Cardiac fibroblast (primary cell): Measurements from ENCODE around the gene IGBP1.

Experiments used
- DNase-seq, 2 donors: peaks; one replicate each; pipeline versions ENCODE4 v3.0.0 to v3.0.0-alpha.2; 2010; ENCODE audit warnings: low read depth in 2 of 2
- H3K4me3 ChIP-seq, 2 donors: replicated peaks in 1 of 2; 1 replicate in 1 of 2; 2 replicates in 1 of 2; pipeline ENCODE4 v1.5.1; 2011; ENCODE audit warnings: low read depth in 2 of 2, low read length in 2 of 2, mild to moderate bottlenecking in 2 of 2, moderate library complexity in 1 of 2
- TF ChIP-seq, protein P1 (sequence below): IDR thresholded peaks from one replicate; pipeline ENCODE4 v1.5.1; 2011; ENCODE audit warnings: low read depth, mild to moderate bottlenecking, low read length, inconsistent platforms

The IGBP1 gene

GRCh38 chrX:70132224-70132623 lies 1.0 kb upstream of the IGBP1 start:
- no peak for DNase-seq
- TF ChIP-seq, protein P1, sequence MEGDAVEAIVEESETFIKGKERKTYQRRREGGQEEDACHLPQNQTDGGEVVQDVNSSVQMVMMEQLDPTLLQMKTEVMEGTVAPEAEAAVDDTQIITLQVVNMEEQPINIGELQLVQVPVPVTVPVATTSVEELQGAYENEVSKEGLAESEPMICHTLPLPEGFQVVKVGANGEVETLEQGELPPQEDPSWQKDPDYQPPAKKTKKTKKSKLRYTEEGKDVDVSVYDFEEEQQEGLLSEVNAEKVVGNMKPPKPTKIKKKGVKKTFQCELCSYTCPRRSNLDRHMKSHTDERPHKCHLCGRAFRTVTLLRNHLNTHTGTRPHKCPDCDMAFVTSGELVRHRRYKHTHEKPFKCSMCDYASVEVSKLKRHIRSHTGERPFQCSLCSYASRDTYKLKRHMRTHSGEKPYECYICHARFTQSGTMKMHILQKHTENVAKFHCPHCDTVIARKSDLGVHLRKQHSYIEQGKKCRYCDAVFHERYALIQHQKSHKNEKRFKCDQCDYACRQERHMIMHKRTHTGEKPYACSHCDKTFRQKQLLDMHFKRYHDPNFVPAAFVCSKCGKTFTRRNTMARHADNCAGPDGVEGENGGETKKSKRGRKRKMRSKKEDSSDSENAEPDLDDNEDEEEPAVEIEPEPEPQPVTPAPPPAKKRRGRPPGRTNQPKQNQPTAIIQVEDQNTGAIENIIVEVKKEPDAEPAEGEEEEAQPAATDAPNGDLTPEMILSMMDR = no peak
- H3K4me3 ChIP-seq = no peak overlapping the region

- peak overlapping the region; percentile 75 to 76 for H3K4me3 ChIP-seq
- DNase-seq = no peak
- TF ChIP-seq, protein P1 = no peak
These were observed 357 bp upstream of the IGBP1 start for GRCh38 chrX:70132877-70133302.

DNA sequence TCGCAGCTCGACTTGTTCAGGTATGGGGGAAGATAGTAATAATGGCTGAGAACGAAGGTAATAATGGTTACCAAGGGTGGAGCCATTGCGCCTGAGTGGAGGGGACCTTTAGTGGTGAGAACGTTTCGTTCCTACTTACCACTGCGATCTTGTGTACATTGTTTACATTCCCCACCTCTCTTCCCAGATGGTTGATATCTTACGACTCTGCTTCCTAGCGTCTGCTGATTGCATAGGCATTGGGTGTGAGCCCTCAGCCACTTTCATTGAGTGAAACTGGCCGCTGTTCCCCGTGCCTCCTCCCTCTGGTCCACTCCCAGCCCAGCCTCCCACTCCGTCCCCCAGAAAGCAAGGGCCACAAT lies 850 bp downstream of the IGBP1 start:
- TF ChIP-seq, protein P1 = no peak
- DNase-seq = peak; percentile 12 to 14
- H3K4me3 ChIP-seq = peak overlapping the region; percentile 75 to 76

- no peak for DNase-seq
- no peak overlapping the region for H3K4me3 ChIP-seq
- TF ChIP-seq, protein P1 = no peak
These were observed 5.4 kb downstream of the IGBP1 start for GRCh38 chrX:70138622-70139021.

- TF ChIP-seq, protein P1 = no peak
- DNase-seq = no peak
- H3K4me3 ChIP-seq = no peak overlapping the region
These were observed 6.5 kb downstream of the IGBP1 start for GRCh38 chrX:70139736-70140135.

GRCh38 chrX:70141373-70141772 lies 8.1 kb downstream of the IGBP1 start:
- TF ChIP-seq, protein P1 = no peak
- no peak for DNase-seq
- H3K4me3 ChIP-seq = no peak overlapping the region
